IgD-negative memory B cell (primary cell): ENCODE results near the gene GGA3. TPM values are rescaled to one million over a fixed set of nuclear protein-coding genes. Genes with fewer than 3 reads are reported as not detected.
A peak's percentile ranks its signal among the peaks of the same experiment; 100 is the strongest.

ENCODE experiments used
- H3K27ac Mint-ChIP-seq, 3 donors: one replicate each; pipeline ENCODE4 v1.8.0; 2020 to 2022; ENCODE audit warnings: mild to moderate bottlenecking in 3 of 3, mixed read lengths in 3 of 3, moderate library complexity in 1 of 3
- H3K27me3 Mint-ChIP-seq: one replicate; pipeline ENCODE4 v1.8.0; 2021; ENCODE audit warnings: mixed read lengths
- H3K36me3 Mint-ChIP-seq: one replicate; pipeline ENCODE4 v1.8.0; 2020; ENCODE audit warnings: mild to moderate bottlenecking, mixed read lengths
- H3K4me1 Mint-ChIP-seq, 3 donors: one replicate each; pipeline ENCODE4 v1.8.0; 2020 to 2022; ENCODE audit warnings: mixed read lengths in 3 of 3, mild to moderate bottlenecking in 1 of 3
- H3K4me3 Mint-ChIP-seq, 4 donors: one replicate each; pipeline ENCODE4 v1.8.0; 2020 to 2022; ENCODE audit warnings: mild to moderate bottlenecking in 4 of 4, mixed read lengths in 4 of 4, moderate library complexity in 3 of 4
- H3K9me3 Mint-ChIP-seq, 3 donors: one replicate each; pipeline ENCODE4 v1.8.0; 2020 to 2021; ENCODE audit warnings: mixed read lengths in 3 of 3, mild to moderate bottlenecking in 1 of 3
- polyA plus RNA-seq: library from polyadenylated mRNA; unstranded; fragments of 300-500 nt; fragmentation: Illumina TruSeq; gene quantifications from one replicate; pipeline ENCODE4 v1.2.3, GENCODE V29; 2021

Gene GGA3
- polyA plus RNA-seq, 1 donor from 2014 or later: 27.8 TPM

DNA sequence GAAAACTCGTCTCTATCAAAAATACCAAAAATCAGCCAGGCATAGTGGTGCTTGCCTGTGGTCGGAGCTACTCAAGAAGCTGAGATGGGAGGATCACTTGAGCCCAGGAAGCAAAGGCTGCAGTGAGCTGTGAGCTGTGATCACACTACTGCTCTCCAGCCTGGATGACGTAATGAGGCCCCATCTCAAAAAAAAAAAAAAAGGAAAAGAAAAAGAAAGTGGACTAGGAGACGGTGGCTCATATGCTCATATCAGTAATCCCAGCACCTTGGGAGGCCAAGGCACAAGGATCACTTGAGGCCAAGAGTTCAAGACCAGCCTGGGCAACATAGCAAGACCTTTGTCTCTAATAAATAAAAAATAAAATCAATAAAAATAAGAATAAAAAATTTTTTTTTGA, 69.8 kb downstream of the GGA3 start:
- Mint-ChIP-seq H3K9me3 (no peaks in the 10 kb centered on the region), H3K4me3 (no peak overlapping the region), H3K27ac (no peak overlapping the region), H3K36me3 (no peaks in the 10 kb centered on the region), H3K4me1 (peaks cover 0 to 6% (median 2%) of the 10 kb centered on the region in 3 donors), H3K27me3 (no peaks in the 10 kb centered on the region)

DNA sequence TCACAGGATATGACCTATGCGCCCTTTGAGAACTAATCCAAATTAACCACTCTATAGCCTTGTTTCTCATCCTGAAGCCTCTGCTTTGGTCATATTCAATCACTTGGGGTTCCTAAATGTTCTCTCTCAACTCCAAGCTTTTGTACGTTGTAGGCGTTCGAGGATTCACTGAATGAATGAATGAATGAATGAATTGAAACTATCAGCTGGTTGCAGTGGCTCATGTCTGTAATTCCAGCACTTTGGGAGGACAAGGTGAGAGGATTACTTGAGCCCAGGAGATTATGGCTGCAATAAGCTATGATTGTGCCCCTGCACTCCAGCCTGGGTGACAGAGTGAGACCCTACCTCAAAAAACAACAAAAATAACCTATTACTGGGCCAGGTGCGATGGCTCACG, 72.8 kb downstream of the GGA3 start:
- Mint-ChIP-seq H3K9me3 (no peaks in the 10 kb centered on the region), H3K36me3 (no peaks in the 10 kb centered on the region), H3K4me1 (peaks cover 3 to 10% (median 10%) of the 10 kb centered on the region in 3 donors), H3K4me3 (peak overlapping the region in 1 of 4 donors; percentile 48), H3K27me3 (no peaks in the 10 kb centered on the region), H3K27ac (no peak overlapping the region)

Other genes starting within 250 kb of the GGA3 start
- gene MRPL58, start 248.9 kb downstream of the GGA3 start, polyA plus RNA-seq: 53.9 TPM
- gene ATP5PD, start 214.6 kb downstream of the GGA3 start, polyA plus RNA-seq: 241 TPM
- gene KCTD2, start 214.4 kb downstream of the GGA3 start, polyA plus RNA-seq: 5.7 TPM
- gene SLC16A5, start 173.7 kb downstream of the GGA3 start, polyA plus RNA-seq: 3.0 TPM
- gene ARMC7, start 151.6 kb downstream of the GGA3 start, polyA plus RNA-seq: 4.5 TPM
- 150 TPM for gene NT5C, start 129.9 kb downstream of the GGA3 start, polyA plus RNA-seq
- 150 TPM for gene JPT1, start 107.1 kb downstream of the GGA3 start, polyA plus RNA-seq
- gene SUMO2, start 78.6 kb downstream of the GGA3 start, polyA plus RNA-seq: 391 TPM
- 32.3 TPM for gene NUP85, start 55.9 kb downstream of the GGA3 start, polyA plus RNA-seq
- gene MRPS7, start 273 bp upstream of the GGA3 start, polyA plus RNA-seq: 101 TPM
- 103 TPM for gene MIF4GD, start 9.6 kb upstream of the GGA3 start, polyA plus RNA-seq
- 22.0 TPM for gene SLC25A19, start 27.8 kb upstream of the GGA3 start, polyA plus RNA-seq
- 333 TPM for gene GRB2, start 144.1 kb upstream of the GGA3 start, polyA plus RNA-seq
- gene TMEM94, start 195.0 kb upstream of the GGA3 start, polyA plus RNA-seq: 19.5 TPM